ENCODE measurements around the gene ZNF438.
"Not testable (repeated sequence)": the region's sequence is repeated elsewhere in the genome, so short reads cannot be mapped to it uniquely, and the experiment has no call there.

Gene ZNF438

DNA sequence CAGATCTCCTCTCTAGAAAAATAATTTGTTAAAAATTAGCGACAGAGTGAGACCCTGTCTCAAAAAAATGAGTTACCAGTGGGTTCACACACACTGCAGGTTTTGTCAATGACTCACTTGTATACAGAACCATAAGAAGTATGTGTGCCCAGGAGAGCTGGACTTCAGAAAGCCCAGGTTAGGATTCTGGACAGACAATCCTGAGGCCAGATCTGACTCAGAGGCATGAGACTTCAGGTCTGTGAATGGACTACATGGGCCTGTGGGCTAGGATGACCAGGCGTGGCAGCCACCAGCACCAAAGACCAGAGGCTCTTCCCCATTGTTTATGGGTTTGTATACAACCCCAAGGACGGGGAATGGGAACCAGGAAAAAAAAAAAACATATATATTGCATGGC is 9.3 kb upstream of the ZNF438 start:
- DNase-seq (ENCODE audit: low spot score), result no peak

DNA sequence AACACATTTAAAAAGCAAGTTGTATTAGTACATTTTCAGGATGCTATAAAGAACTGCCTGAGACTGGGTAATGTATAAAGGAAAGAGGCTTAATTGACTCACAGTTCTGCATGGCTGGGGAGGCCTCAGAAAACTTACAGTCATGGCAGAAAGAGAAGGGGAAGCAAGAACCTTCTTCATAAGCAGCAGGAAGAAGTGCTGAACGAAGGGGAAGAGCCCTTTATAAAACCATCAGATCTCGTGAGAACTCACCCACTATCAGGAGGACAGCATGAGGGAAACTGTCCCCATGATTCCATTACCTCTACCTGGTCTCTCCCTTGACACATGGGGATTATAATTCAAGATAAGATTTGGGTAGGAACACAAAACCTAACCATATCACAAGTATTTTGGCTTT is 7.3 kb upstream of the ZNF438 start:
- DNase-seq (ENCODE audit: low spot score), result not testable (repeated sequence)

DNA sequence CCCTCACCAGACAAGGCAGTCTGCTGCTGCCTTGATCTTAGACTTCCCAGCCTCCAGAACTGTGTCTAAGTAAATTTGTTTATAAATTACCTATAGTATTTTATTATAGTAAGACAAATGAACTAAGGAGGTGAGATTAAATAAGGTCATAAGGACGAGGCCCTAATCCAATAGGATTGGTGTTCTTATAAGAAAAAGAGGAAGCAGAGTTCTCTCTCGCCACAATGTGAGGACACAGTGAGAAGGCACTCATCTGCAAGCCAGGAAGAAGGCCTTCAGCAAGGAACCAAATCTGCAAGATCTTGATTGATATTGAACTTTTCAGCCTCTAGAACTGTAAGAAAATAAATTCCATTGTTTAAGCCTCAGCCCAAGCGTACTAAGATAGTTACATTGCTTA is 6.1 kb upstream of the ZNF438 start:
- DNase-seq (ENCODE audit: low spot score), result no peak

DNA sequence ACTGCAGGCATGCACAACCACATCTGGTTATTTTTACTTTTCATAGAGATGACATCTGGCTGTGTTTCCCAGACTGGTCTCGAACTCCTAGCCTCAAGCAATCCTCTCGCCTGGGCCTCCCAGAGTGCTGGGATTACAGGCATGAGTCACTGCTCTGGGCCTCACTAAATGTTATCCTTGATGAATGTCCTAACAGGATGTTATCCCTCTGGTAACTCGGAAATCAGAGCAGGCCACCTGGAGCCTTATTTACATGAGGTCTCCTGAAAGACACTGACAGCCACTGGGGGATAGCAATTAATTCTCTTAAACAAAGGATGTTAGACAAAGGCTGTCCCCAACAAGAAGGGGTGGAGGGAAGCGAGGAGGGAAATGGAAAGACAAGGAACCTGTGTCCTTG is 4.5 kb upstream of the ZNF438 start:
- no peak for DNase-seq (ENCODE audit: low spot score)

DNA sequence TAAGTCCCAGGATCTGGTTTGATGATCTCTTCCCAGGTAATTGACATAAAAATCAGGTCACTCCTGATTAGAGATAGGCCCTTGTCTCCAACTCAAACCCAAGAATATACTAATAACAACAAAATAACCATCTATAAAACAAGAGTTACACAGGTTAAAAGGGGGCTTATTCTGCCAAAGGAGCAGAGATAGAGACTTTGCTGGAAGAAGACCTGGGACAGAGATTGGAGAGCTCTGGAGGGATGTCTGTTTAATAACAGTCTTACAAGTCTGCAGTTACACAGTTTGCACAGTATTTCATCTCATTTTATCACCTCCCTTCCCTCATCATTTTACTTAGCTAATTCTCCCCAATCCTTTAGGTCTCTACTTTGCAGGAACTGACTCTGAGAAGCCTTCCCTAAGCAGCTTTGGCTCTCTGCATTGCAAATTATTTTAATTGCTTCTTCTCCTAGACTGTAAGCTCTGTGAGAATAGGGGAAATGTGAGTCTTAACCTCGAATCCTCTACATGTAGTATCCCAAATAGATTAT is 3.7 kb upstream of the ZNF438 start:
- no peak for DNase-seq (ENCODE audit: low spot score)

DNA sequence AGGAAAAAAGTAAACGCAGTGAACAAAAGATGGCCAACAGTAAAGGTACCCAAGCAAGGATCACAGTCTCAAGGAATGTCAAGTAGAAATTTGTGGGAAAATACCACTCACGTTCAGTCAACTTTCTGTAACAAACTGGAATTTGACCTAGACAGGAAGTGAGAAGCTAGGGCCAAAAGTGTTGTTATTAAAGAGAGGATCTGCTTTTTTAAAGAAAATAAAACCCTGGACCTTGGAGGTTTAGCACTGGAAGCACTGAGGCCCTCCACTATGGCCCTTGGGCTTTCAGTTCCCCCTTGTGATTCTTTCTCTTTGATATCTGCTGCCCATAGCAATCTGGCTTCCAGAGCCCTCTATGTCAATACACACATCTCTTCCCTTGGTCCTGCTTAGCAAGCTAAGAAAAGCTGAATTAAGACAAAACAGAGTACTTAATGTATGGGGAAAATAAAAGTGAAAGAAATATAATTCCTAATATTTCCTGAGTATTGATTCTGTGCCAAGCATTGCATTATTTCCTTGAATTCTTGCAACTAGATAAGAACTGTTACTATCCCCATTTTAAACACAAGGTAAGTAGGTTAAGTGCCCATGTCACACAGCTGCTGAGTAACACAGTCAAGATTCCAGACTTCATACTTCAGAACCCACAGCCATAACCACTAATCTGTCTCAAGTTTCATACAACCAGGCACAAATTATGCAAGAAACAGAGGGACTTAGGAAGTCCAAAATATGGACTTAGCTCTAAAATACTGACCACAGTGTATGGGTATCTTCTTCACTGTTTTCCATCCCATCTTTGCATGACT is 2.6 kb upstream of the ZNF438 start:
- DNase-seq (ENCODE audit: low spot score), result no peak

DNA sequence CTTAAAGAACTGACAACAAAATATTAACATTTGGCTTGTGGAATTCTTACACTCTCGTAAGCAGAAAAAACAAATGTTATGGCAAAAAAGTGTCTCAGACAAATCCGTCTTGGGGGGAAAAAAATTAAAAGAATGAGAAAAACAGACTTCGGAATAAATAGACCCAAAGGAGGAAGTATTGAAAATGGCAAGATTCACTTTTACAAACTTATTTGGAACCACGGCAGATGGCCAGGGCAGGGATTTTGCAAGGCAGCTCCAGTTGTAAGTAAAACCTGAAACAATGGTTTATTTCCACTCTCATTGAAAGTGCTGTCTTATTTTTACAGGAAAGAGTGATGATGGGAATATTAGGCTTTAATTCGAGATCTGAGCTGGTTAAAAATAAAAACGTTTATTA is 1.5 kb upstream of the ZNF438 start:
- DNase-seq (ENCODE audit: low spot score), result no peak

DNA sequence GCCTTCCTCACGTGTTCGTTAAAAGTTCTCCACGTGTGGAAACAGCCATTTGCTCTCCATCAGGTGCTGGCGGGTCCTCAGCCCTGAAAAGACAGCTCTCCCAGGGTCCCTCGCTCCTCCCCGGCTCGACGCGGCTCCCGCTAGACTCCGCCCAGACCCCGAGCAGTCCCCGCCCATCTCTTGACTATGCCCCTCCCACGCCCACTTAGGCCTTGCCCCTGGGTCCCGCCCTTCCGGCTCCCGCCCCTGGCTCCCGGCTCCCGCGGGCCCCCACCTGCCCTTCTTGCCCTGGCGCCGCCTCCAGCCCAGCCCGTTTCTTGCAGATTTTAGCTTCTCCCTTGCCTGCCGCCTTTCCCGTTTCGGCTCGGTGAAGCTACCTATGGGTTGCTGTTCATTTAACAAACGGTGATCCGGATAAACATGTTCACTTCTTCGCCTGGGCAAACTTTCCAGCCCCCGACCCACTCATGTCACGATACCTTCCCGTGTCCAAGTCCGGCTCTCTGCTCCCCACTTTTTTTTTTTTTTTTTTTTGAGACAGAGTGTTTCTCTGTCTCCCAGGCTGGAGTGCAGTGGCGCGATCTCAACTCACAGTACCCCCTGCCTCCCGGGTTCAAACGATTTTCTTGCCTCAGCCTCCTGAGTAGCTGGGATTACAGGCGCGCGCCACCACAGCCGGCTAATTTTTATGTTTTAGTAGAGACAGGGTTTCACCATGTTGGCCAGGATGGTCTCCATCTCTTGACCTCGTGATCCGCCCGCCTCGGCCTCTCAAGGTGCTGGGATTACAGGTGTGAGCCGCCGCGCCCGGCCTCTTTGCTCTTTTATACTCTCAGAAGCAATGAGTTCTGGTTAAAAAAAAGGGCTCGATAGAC is 830 bp upstream of the ZNF438 start:
- peak; percentile 98 for DNase-seq (ENCODE audit: low spot score)

DNA sequence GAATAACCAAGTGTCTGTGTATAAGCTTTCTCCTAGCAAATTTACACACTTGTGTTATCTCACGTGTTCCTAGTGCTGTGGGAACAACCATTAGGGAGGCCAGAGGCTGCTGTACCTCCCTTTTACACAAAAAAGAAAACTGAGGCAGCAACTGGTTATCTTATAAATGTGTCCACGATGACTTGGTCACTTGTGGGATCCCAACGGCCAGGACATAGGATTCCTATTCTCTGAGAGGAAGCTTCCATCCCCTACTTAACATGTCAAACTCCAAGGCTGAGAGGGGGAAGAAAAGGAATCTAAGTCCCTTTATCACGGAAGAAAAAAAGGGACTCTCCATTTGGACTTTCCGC is 484 bp downstream of the ZNF438 start:
- peak; percentile 20 for DNase-seq (ENCODE audit: low spot score)

DNA sequence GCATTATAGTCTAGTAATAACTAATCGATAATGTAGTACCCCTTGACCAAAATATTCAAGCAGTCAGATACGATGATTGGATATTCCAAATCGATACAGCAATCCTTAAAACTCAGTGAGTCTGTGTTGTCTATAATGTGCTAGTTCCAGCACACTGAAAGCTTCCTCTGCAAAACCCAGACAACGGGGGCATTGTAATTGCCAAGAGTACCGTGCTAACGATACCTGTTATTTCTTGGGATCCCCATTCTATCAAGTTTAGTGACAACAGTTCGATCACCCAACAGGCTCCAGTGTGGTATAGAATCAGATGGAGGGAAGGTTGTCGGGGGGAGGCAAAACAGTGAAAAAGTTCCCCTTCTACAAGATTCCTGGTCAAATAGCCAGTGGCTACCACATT is 865 bp downstream of the ZNF438 start:
- DNase-seq (ENCODE audit: low spot score), result no peak

DNA sequence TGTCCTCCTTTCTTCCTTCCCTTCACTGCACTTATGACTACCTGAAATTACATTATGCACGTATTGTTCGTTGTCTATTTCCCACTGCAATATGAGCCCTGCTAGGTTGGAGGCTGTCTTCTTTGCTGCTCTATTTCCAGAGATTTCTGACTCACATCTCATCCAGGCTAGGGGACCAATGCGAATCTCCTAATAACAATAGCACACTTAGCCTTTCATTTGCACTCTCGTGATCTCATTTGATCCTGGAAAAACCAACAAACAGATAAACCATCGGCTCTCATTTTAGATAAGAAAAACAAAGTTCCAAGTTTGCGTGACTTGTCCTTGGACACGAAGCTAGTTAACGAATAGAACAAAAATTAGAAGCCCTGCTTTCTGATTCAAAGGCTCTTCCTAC is 1.4 kb downstream of the ZNF438 start:
- no peak for DNase-seq (ENCODE audit: low spot score)

DNA sequence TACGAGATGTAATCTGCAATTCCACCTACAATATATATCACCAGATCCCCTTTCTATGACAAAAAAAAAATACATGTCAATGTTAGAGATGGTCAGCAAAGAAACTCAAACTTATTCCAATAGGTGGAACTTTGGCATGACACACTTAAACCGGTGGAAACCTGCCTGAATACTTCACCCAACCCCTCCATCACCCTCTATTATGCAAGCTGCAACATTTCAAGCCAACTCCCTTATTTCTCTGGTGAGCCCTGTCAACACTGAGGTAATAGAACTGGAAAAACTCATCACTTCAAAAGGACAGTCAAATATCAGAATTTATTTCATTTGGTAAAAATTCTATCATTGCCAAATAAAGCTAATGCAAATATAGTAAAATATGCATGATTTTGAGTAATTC is 3.6 kb downstream of the ZNF438 start:
- DNase-seq (ENCODE audit: low spot score), result no peak

DNA sequence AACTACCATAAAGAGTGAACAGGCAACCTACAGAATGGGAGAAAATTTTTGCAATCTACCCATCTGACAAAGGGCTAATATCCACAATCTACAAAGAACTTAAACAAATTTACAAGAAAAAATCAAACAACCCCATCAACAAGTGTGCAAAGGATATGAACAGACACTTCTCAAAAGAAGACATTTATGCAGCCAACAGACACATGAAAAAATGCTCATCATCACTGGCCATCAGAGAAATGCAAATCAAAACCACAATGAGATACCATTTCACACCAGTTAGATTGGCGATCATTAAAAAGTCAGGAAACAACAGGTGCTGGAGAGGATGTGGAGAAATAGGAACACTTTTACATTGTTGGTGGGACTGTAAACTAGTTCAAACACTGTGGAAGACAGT is 5.4 kb downstream of the ZNF438 start:
- DNase-seq (ENCODE audit: low spot score), result not testable (repeated sequence)

DNA sequence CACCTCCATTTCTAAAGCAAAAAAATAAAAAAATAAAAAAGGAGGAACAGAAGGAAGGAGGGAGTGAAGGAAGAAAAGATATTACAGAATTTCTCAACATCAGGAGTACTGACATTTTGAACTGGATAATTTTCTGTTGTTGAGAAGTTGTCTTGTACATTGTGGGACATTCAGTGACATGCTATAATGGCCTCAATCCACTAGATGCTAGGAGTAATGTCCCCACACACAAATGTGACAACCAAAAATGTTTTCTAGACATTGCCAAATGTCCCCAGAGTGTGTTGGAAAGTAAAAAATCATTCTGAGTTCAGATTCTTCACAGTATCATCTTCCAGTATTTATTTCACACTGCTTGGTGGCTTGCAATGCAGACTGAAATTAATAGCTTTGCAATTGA is 6.5 kb downstream of the ZNF438 start:
- DNase-seq (ENCODE audit: low spot score), result no peak

DNA sequence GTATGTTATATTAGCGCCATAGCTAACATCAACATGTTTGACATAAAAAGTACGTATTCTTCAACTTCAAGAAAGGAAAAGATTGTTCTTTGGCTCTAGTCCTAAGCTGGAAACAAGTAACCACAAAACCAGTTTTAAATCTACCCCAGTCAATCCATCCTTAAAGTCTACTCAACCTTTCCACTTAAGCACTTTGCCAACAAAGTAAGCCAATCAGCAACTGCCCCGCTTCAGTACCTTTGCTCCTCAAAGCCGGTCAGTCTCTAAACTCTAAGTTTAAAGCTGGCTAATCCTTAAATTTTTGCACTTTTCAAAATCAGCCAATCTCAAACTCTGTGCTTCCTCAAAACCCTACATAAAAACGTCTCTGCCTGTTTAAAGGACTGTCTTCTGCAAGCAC is 8.1 kb downstream of the ZNF438 start:
- no peak for DNase-seq (ENCODE audit: low spot score)

DNA sequence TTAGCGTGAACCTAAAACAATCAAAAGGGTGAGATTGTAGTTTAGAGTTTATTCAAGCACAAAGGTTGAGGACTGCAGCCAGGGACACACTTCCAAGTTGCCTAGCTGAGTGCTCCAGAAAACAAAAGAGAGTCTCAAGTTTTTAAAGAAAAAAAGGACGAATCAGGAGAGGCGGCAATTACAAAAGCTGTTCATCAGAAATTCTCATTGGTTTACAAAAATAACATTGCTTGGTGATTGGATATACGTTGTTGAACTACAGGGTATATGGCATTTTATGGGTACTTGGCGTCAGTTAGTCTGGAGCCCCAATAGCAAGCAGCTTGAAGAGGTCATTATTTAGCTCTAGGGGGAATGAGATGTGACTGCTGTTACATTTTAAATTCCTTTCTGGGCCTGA is 11.5 kb downstream of the ZNF438 start:
- DNase-seq (ENCODE audit: low spot score), result peak; percentile 42

DNA sequence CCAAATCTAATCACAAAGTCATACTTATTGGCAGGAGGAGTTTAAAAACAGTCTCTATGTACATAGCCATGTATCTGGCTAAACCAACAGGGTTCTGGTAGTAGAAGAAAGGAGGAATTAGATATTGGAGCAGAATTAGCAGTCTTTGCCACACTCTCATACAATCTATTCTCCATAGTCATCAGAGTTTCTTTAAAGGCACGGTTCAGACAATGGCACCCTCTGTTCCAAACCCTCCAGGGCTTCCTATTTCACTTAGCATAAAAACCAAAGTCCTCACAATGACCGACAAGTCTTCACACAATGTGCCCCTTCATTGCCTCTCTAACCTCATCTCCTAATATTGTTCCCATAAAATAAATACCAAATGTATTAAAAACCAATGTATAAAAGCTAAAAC is 12.7 kb downstream of the ZNF438 start:
- DNase-seq (ENCODE audit: low spot score), result peak; percentile 38

DNA sequence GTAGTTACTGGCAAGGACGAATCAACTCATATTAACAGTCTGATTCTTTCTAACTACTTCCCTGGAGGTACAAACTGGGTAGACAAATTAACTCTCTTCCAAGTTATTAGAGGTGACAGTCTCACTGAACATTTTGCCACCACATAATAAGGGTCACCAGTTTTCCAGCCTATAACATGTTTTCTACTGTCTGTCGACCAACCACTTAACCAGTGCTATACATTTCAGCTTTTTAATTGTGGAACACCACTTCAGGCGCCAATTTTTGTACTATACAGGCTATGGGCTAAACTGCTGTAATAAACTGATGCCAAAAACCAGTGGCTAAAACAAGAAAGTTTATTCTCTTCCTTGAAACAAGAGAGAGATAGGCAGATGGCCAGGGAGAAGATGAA is 13.3 kb downstream of the ZNF438 start:
- no peak for DNase-seq (ENCODE audit: low spot score)

DNA sequence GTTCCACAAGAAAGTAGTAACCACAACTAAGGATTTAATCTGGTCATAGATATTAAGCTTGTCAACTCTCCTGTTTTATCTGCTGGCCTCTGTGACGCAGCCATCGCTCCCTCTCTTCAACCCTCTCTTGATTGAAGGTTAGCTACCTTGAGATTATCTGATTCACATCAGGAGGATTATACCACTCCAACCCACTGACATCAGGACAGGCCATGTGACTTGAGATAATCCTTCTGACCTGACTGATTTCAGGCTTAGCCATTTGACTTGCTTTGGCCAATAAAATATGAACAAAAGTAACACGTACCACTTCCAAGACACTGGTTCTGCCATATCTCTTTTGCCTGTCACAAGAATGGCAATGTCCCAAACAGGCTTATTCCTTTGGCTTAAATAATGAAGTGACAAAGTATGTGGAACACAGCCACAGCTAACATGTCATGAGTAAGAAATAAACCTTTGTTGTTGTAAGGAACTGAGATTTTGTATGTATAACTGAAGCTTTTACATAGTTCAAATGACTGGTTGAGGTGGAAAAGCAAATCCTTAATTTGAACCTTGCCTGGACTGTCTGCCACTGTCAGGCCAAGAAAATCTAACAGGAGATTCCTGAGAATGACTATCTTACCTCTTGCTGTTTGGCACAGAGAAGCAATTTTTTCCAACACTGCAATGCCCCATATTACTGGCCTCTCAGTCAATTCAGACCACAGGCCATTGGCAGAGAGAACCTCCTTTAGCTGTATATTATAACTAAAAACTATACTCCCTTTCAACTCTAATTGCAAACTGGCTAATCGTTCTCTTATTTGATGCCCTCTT is 13.9 kb downstream of the ZNF438 start:
- DNase-seq (ENCODE audit: low spot score), result no peak

DNA sequence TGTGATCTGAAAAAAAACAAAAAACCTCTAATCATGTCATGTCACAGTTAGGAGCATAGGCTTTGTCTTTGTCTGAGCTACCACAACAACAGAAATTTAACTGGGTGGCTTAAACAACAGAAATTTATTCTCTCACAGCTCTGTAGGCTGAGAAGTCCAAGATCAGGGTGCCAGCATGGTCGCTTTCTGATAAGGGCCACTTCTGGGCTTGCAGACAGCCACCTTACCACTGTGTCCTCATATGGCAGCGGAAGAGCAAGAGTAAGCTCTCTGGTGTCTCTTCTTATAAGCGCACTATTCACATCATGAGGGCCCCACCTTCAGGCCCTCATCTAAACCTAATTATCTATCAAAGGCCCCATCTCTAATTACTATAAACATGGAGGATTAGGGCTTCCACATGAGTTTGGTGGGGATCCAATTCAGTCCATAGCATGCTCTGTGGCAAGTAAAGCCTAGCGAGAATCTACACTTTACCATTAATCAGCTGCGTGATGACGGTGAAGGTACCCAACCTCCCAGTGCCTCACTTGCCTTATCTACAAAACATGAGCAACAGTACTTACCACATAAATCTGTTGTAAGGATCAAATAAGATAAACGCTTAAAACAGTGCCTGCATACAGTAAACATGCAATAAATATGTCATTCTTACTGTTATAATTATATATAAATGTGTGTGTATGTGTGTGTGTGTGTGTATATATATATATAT is 17.3 kb downstream of the ZNF438 start:
- no peak for DNase-seq (ENCODE audit: low spot score)

DNA sequence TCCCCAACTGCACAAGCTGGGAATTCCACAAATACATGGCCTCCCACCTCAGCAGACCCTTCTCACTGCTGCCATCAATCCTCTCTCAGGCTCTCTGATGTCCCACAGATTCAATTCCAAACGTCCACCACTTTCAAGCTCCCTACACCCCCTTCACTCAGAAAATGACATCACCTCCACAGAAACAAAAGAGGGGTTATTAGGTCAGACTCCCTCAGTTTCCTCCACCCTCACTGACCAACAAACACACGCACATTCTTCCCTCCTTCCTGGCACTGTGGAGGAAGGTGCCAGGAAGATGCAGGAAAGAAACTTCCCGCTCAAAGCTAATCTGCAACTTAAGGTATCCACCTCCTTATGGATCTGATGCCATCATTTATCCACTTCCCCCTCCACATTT is 18.3 kb downstream of the ZNF438 start:
- no peak for DNase-seq (ENCODE audit: low spot score)

DNA sequence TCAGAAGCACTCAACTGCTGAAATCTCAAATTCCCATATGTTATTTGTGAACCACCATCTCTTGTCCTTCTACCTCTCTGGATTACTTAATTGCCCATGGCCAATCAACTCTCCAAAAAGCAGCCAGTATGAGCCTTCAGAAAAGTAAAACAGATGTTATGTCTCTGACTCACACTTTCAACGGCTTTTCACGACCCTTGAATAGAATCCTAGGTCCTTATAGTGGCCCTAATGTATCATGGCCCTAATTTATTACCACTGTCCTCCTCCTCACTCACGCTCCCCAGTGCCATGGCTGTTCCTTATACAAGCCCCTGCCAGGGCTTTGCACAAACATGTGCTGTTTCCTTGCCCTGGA is 20.0 kb downstream of the ZNF438 start:
- DNase-seq (ENCODE audit: low spot score), result no peak

Measured in Ammon's horn (tissue), 1 donor.